ENCODE results near the gene TIAM1. TPM values are rescaled to one million over a fixed set of nuclear protein-coding genes. Genes with fewer than 3 reads are reported as not detected.
A peak's percentile ranks its signal among the peaks of the same experiment; 100 is the strongest.

The TIAM1 gene
- total RNA-seq, 1 donor from 2014 or later: 17.8 TPM

DNA sequence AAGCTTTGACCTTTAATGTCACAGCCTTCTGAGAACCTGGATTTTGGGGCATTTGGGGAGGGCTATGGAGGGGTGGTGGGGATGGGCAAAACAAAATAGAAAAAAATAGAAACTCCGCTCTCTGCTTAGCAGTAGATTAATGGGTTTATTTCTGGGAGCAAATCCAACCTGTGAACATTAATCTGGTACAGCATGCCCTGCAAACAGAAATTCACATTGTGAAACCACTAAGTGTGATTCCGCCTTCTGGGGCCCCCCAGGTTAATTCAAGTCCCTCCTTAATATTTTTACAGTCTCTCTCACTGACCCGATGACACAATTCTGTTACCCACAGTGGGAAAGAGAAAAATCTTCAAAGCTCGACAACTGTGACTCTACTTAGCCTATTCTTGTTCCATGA lies 76.4 kb downstream of the TIAM1 start:
- H3K4me1 ChIP-seq (ENCODE audit: insufficient read depth, low read length): no peaks in the 10 kb centered on the region
- no peaks in the 10 kb centered on the region for H3K36me3 ChIP-seq (ENCODE audit: insufficient read depth, low read length)
- peaks cover 4% of the 10 kb centered on the region for H3K79me2 ChIP-seq (ENCODE audit: insufficient read depth, low read length)
- no peak for TF ChIP-seq EZH2 (IDR thresholded peaks at IDR 0.05; ENCODE audit: insufficient read depth, low read length)
- TF ChIP-seq, protein P1, sequence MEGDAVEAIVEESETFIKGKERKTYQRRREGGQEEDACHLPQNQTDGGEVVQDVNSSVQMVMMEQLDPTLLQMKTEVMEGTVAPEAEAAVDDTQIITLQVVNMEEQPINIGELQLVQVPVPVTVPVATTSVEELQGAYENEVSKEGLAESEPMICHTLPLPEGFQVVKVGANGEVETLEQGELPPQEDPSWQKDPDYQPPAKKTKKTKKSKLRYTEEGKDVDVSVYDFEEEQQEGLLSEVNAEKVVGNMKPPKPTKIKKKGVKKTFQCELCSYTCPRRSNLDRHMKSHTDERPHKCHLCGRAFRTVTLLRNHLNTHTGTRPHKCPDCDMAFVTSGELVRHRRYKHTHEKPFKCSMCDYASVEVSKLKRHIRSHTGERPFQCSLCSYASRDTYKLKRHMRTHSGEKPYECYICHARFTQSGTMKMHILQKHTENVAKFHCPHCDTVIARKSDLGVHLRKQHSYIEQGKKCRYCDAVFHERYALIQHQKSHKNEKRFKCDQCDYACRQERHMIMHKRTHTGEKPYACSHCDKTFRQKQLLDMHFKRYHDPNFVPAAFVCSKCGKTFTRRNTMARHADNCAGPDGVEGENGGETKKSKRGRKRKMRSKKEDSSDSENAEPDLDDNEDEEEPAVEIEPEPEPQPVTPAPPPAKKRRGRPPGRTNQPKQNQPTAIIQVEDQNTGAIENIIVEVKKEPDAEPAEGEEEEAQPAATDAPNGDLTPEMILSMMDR (IDR thresholded peaks at IDR 0.05; ENCODE audit: insufficient read depth, low read depth, low read length): no peak
- Mint-ChIP-seq H3K4me1 (ENCODE audit: low read depth, unreplicated experiment) (no peaks in the 10 kb centered on the region), H3K9me3 (ENCODE audit: unreplicated experiment) (no peaks in the 10 kb centered on the region), H3K36me3 (ENCODE audit: low read depth, unreplicated experiment) (peaks cover 17% of the 10 kb centered on the region), H3K4me3 (ENCODE audit: unreplicated experiment) (no peak overlapping the region), H3K27ac (ENCODE audit: unreplicated experiment) (no peak overlapping the region), H3K27me3 (ENCODE audit: low read depth, unreplicated experiment) (no peaks in the 10 kb centered on the region)
- H3K9me3 ChIP-seq (ENCODE audit: insufficient read depth, low read depth, low read length): no peaks in the 10 kb centered on the region
- no peaks in the 10 kb centered on the region for H4K20me1 ChIP-seq (ENCODE audit: insufficient read depth, low read length)
- H3K4me2 ChIP-seq (ENCODE audit: low read length): no peak overlapping the region
- H3K27me3 ChIP-seq (ENCODE audit: insufficient read depth, low read length): no peaks in the 10 kb centered on the region
- H3K9ac ChIP-seq (ENCODE audit: low read length): no peak overlapping the region
- no peak for FAIRE-seq
- H3K27ac ChIP-seq (ENCODE audit: low read depth, low read length): no peak overlapping the region
- peak; percentile 45 for DNase-seq (ENCODE audit: low read depth)
- no peak overlapping the region for H2AFZ ChIP-seq (ENCODE audit: low read depth, low read length)
- no peak overlapping the region for H3K4me3 ChIP-seq (ENCODE audit: insufficient read depth, low read depth, low read length)

- Histone ChIP-seq H3K79me2 (ENCODE audit: insufficient read depth, low read length) (peaks cover 9% of the 10 kb centered on the region), H3K27me3 (ENCODE audit: insufficient read depth, low read length) (no peaks in the 10 kb centered on the region), H3K36me3 (ENCODE audit: insufficient read depth, low read length) (no peaks in the 10 kb centered on the region), H4K20me1 (ENCODE audit: insufficient read depth, low read length) (peaks cover 6% of the 10 kb centered on the region), H3K9me3 (ENCODE audit: insufficient read depth, low read depth, low read length) (no peaks in the 10 kb centered on the region), H3K27ac (ENCODE audit: low read depth, low read length) (no peak overlapping the region), H3K4me3 (ENCODE audit: insufficient read depth, low read depth, low read length) (no peak overlapping the region), H3K9ac (ENCODE audit: low read length) (no peak overlapping the region), H2AFZ (ENCODE audit: low read depth, low read length) (no peak overlapping the region), H3K4me1 (ENCODE audit: insufficient read depth, low read length) (no peaks in the 10 kb centered on the region), H3K4me2 (ENCODE audit: low read length) (no peak overlapping the region)
- Mint-ChIP-seq H3K27ac (ENCODE audit: unreplicated experiment) (no peak overlapping the region), H3K36me3 (ENCODE audit: low read depth, unreplicated experiment) (peaks cover 17% of the 10 kb centered on the region), H3K4me3 (ENCODE audit: unreplicated experiment) (no peak overlapping the region), H3K9me3 (ENCODE audit: unreplicated experiment) (no peaks in the 10 kb centered on the region), H3K27me3 (ENCODE audit: low read depth, unreplicated experiment) (no peaks in the 10 kb centered on the region), H3K4me1 (ENCODE audit: low read depth, unreplicated experiment) (no peaks in the 10 kb centered on the region)
- DNase-seq (ENCODE audit: low read depth) (no peak), FAIRE-seq (no peak)
- TF ChIP-seq, protein P1 (IDR thresholded peaks at IDR 0.05; ENCODE audit: insufficient read depth, low read depth, low read length): no peak
- TF ChIP-seq EZH2 (IDR thresholded peaks at IDR 0.05; ENCODE audit: insufficient read depth, low read length): no peak
Measured at GRCh38 chr21:31266241-31266640, 77.8 kb downstream of the TIAM1 start.

DNA sequence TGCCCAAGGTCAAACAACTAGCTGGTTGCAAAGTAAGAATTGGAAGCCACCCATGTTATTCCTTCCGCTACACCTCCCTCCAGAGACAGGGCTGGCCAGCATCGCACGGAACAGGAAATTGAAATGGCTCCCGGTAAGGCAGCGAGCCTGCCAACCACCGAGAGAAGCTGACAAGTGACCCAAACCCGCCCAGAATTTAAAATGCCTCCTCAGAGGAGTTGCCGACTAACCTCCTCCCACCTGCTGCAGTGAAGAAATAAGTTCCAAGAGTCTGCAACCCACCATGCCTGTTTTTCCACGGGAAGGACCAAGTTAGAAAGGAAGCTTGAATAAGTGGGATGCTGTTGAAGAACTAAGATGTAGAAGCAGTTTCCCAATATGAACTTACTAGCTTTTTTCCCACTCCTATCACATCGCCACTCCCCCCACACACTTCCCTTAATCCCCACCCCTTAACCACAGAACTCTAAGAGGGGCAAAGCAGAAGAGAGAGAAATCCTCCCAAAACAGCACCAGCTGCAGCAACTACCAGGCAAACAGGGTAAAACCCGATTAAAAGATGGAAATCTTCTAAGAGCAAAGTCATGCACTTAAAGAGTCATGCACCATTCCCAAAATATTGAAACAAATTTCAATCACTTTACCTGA lies 78.6 kb downstream of the TIAM1 start:
- Histone ChIP-seq H3K4me2 (ENCODE audit: low read length) (no peak overlapping the region), H3K27ac (ENCODE audit: low read depth, low read length) (no peak overlapping the region), H3K9me3 (ENCODE audit: insufficient read depth, low read depth, low read length) (no peaks in the 10 kb centered on the region), H3K4me1 (ENCODE audit: insufficient read depth, low read length) (peaks cover 6% of the 10 kb centered on the region), H3K27me3 (ENCODE audit: insufficient read depth, low read length) (no peaks in the 10 kb centered on the region), H3K36me3 (ENCODE audit: insufficient read depth, low read length) (no peaks in the 10 kb centered on the region), H3K9ac (ENCODE audit: low read length) (no peak overlapping the region), H3K79me2 (ENCODE audit: insufficient read depth, low read length) (peaks cover 9% of the 10 kb centered on the region), H4K20me1 (ENCODE audit: insufficient read depth, low read length) (peaks cover 12% of the 10 kb centered on the region), H2AFZ (ENCODE audit: low read depth, low read length) (no peak overlapping the region), H3K4me3 (ENCODE audit: insufficient read depth, low read depth, low read length) (no peak overlapping the region)
- H3K36me3 Mint-ChIP-seq (ENCODE audit: low read depth, unreplicated experiment): peaks cover 11% of the 10 kb centered on the region
- no peak for FAIRE-seq
- no peaks in the 10 kb centered on the region for H3K9me3 Mint-ChIP-seq (ENCODE audit: unreplicated experiment)
- no peak for DNase-seq (ENCODE audit: low read depth)
- H3K4me1 Mint-ChIP-seq (ENCODE audit: low read depth, unreplicated experiment): peaks cover 3% of the 10 kb centered on the region
- H3K27ac Mint-ChIP-seq (ENCODE audit: unreplicated experiment): no peak overlapping the region
- TF ChIP-seq EZH2 (IDR thresholded peaks at IDR 0.05; ENCODE audit: insufficient read depth, low read length): no peak
- TF ChIP-seq, protein P1 (IDR thresholded peaks at IDR 0.05; ENCODE audit: insufficient read depth, low read depth, low read length): no peak
- H3K4me3 Mint-ChIP-seq (ENCODE audit: unreplicated experiment): no peak overlapping the region
- no peaks in the 10 kb centered on the region for H3K27me3 Mint-ChIP-seq (ENCODE audit: low read depth, unreplicated experiment)
